Peyer's patch (tissue), 4 donors: ENCODE results near the gene EFCAB14. TPM values are rescaled to one million over a fixed set of nuclear protein-coding genes. Genes with fewer than 3 reads are reported as not detected.
"Not testable (repeated sequence)": the region's sequence is repeated elsewhere in the genome, so short reads cannot be mapped to it uniquely, and the experiment has no call there.

ENCODE experiments used
- DNase-seq, 3 donors: peaks; one replicate each; pipeline ENCODE4 v3.0.0-alpha.2; 2017 to 2019
- H3K27ac ChIP-seq, 4 donors: fragments of 200-600 bp; sonication (generic); one replicate each; pipeline ENCODE4 v1.5.1; 2016 to 2019
- H3K27me3 ChIP-seq, 2 donors: fragments of 200-600 bp; sonication (generic); one replicate each; pipeline ENCODE4 v1.5.1; 2019
- H3K36me3 ChIP-seq, 3 donors: fragments of 200-600 bp; sonication (generic); one replicate each; pipeline ENCODE4 v1.5.1; 2016 to 2019
- H3K4me1 ChIP-seq, 4 donors: fragments of 200-600 bp; sonication (generic); one replicate each; pipeline ENCODE4 v1.5.1; 2016 to 2019
- H3K4me3 ChIP-seq, 4 donors: fragments of 200-600 bp; sonication (generic); 1 replicate in 3 of 4; 2 replicates in 1 of 4; pipeline ENCODE4 v1.5.1; 2016 to 2019; ENCODE audit warnings: mild to moderate bottlenecking in 1 of 4
- H3K9me3 ChIP-seq, 4 donors: fragments of 200-600 bp; sonication (generic); one replicate each; pipeline ENCODE4 v1.5.1; 2016 to 2019; ENCODE audit warnings: mild to moderate bottlenecking in 1 of 4
- CTCF ChIP-seq, 6 experiments: fragments of 450-650 bp in 4 of 6; fragments of 200-600 bp in 2 of 6; sonication (generic) in 1 of 6; IDR thresholded peaks; one replicate each; pipeline ENCODE4 v1.5.1; 2017 to 2019; ENCODE audit warnings: antibody characterized with exemption in 6 of 6, mild to moderate bottlenecking in 3 of 6, moderate library complexity in 1 of 6
- POLR2A ChIP-seq, 2 donors: fragments of 450-650 bp; IDR thresholded peaks; one replicate each; pipeline ENCODE4 v1.5.1; 2017; ENCODE audit warnings: antibody characterized with exemption in 2 of 2, mild to moderate bottlenecking in 2 of 2, moderate library complexity in 2 of 2
- total RNA-seq, 4 donors: library from RNA; depleted of rRNA; stranded (reverse); fragments of >200 nt; gene quantifications; one replicate each; pipeline ENCODE4 v1.1.0, GENCODE V29; 2016

Gene EFCAB14
- total RNA-seq, 4 donors from 2014 or later: 86.6 to 153 (median 96.9) TPM

GRCh38 chr1:46705408-46705807 lies 13.5 kb downstream of the EFCAB14 start:
- H3K36me3 ChIP-seq: peaks cover 0 to 77% (median 0%) of the 10 kb centered on the region in 3 donors
- H3K27ac ChIP-seq: no peak overlapping the region
- no peak overlapping the region for H3K4me3 ChIP-seq
- no peak for DNase-seq
- TF ChIP-seq POLR2A (IDR thresholded peaks at IDR 0.05) (no peak), CTCF (IDR thresholded peaks at IDR 0.05) (no peak)
- no peaks in the 10 kb centered on the region for H3K27me3 ChIP-seq
- no peaks in the 10 kb centered on the region for H3K9me3 ChIP-seq
- no peaks in the 10 kb centered on the region for H3K4me1 ChIP-seq

GRCh38 chr1:46703927-46704641 lies 14.8 kb downstream of the EFCAB14 start:
- H3K4me1 ChIP-seq: no peaks in the 10 kb centered on the region
- TF ChIP-seq POLR2A (IDR thresholded peaks at IDR 0.05) (no peak), CTCF (IDR thresholded peaks at IDR 0.05) (no peak)
- H3K9me3 ChIP-seq: no peaks in the 10 kb centered on the region
- H3K4me3 ChIP-seq: no peak overlapping the region
- DNase-seq: no peak
- no peaks in the 10 kb centered on the region for H3K27me3 ChIP-seq
- H3K27ac ChIP-seq: no peak overlapping the region
- H3K36me3 ChIP-seq: peaks cover 0 to 70% (median 0%) of the 10 kb centered on the region in 3 donors

- Histone ChIP-seq H3K9me3 (no peaks in the 10 kb centered on the region), H3K4me1 (no peaks in the 10 kb centered on the region), H3K36me3 (peaks cover 0 to 48% (median 0%) of the 10 kb centered on the region in 3 donors), H3K4me3 (no peak overlapping the region), H3K27me3 (no peaks in the 10 kb centered on the region), H3K27ac (no peak overlapping the region)
- no peak for DNase-seq
- TF ChIP-seq CTCF (IDR thresholded peaks at IDR 0.05) (no peak), POLR2A (IDR thresholded peaks at IDR 0.05) (no peak)
Observed at GRCh38 chr1:46699666-46700065, 19.2 kb downstream of the EFCAB14 start.

GRCh38 chr1:46697053-46697452 lies 21.9 kb downstream of the EFCAB14 start:
- H3K36me3 ChIP-seq: peaks cover 0 to 27% (median 0%) of the 10 kb centered on the region in 3 donors
- TF ChIP-seq CTCF (IDR thresholded peaks at IDR 0.05) (no peak), POLR2A (IDR thresholded peaks at IDR 0.05) (no peak)

GRCh38 chr1:46694676-46695075 lies 24.2 kb downstream of the EFCAB14 start:
- not testable (repeated sequence) for H3K27me3 ChIP-seq, H3K9me3 ChIP-seq, H3K4me3 ChIP-seq, H3K27ac ChIP-seq, H3K4me1 ChIP-seq, DNase-seq
- peaks cover 0 to 41% (median 0%) of the 10 kb centered on the region in 3 donors for H3K36me3 ChIP-seq

More at GRCh38 chr1:46697053-46697452, 21.9 kb downstream of the EFCAB14 start:
- H3K27ac ChIP-seq: no peak overlapping the region
- no peak for DNase-seq
- no peaks in the 10 kb centered on the region for H3K27me3 ChIP-seq
- H3K4me1 ChIP-seq: peaks cover 0 to 6% (median 0%) of the 10 kb centered on the region in 4 donors
- H3K9me3 ChIP-seq: no peaks in the 10 kb centered on the region
- no peak overlapping the region for H3K4me3 ChIP-seq

- H3K27me3 ChIP-seq: no peaks in the 10 kb centered on the region
- H3K4me3 ChIP-seq: no peak overlapping the region
- DNase-seq: no peak
- no peak for TF ChIP-seq CTCF (IDR thresholded peaks at IDR 0.05)
- no peak for TF ChIP-seq POLR2A (IDR thresholded peaks at IDR 0.05)
- no peaks in the 10 kb centered on the region for H3K9me3 ChIP-seq
- H3K4me1 ChIP-seq: peaks cover 0 to 15% (median 0%) of the 10 kb centered on the region in 4 donors
- peaks cover 0 to 56% (median 0%) of the 10 kb centered on the region in 3 donors for H3K36me3 ChIP-seq
- H3K27ac ChIP-seq: no peak overlapping the region
Observed at GRCh38 chr1:46692811-46693770, 25.8 kb downstream of the EFCAB14 start.
